Caco-2 (cell line): ENCODE data around the gene TOPAZ1. TPM values are rescaled to one million over a fixed set of nuclear protein-coding genes. Genes with fewer than 3 reads are reported as not detected.
A peak's percentile ranks its signal among the peaks of the same experiment; 100 is the strongest.

Experiments
- BruUV-seq: library from RNA; stranded (reverse); fragments of 400-500 nt; replicated peaks from 2 replicates; lab custom pipeline; 2021; lab: Mats Ljungman, UMichigan
- CTCF ChIA-PET: fragments of 300-600 bp; sonication (Branson Sonifier 250); formaldehyde crosslinking; loops from one replicate; lab custom pipeline; 2022; ENCODE audit warnings: antibody characterized with exemption; lab: Charles Lee
- POLR2A ChIA-PET: fragments of 300-600 bp; sonication (Branson Sonifier 250); formaldehyde crosslinking; loops from one replicate; lab custom pipeline; 2022; ENCODE audit warnings: antibody characterized with exemption; lab: Charles Lee
- DNase-seq, 2 experiments: peaks; one replicate each; pipeline versions ENCODE4 v3.0.0 to v3.0.0-alpha.2; 2020 to 2022
- H3K27me3 ChIP-seq: replicated peaks from 2 replicates; pipeline ENCODE4 v1.6.0; 2011; ENCODE audit warnings: low read length; ENCODE audit not compliant: control insufficient read depth, insufficient read depth
- H3K36me3 ChIP-seq: 2 replicates; pipeline ENCODE4 v1.5.1; 2011; ENCODE audit warnings: low read length; ENCODE audit not compliant: control insufficient read depth, insufficient read depth
- H3K4me1 ChIP-seq: fragments of 250-450 bp; sonication (Bioruptor Pico); 2 replicates; pipeline ENCODE4 v1.5.1; 2020; ENCODE audit warnings: mild to moderate bottlenecking
- H3K4me3 ChIP-seq: 2 replicates; pipeline ENCODE4 v1.5.1; 2011; ENCODE audit warnings: low read depth, mild to moderate bottlenecking, control low read depth, low read length
- H3K9me3 ChIP-seq: fragments of 250-450 bp; sonication (Bioruptor Pico); 2 replicates; pipeline ENCODE4 v1.5.1; 2020; ENCODE audit warnings: mild to moderate bottlenecking, moderate library complexity
- H3K27ac Mint-ChIP-seq: one replicate; pipeline ENCODE4 v1.8.0; 2022; ENCODE audit warnings: mixed read lengths; ENCODE audit not compliant: unreplicated experiment
- H3K27me3 Mint-ChIP-seq: one replicate; pipeline ENCODE4 v1.8.0; 2022; ENCODE audit warnings: mixed read lengths; ENCODE audit not compliant: insufficient read depth, unreplicated experiment
- H3K36me3 Mint-ChIP-seq: one replicate; pipeline ENCODE4 v1.8.0; 2022; ENCODE audit warnings: mild to moderate bottlenecking, mixed read lengths; ENCODE audit not compliant: insufficient read depth, unreplicated experiment
- H3K4me1 Mint-ChIP-seq: one replicate; pipeline ENCODE4 v1.8.0; 2022; ENCODE audit warnings: low read depth, mixed read lengths; ENCODE audit not compliant: unreplicated experiment
- H3K4me3 Mint-ChIP-seq: one replicate; pipeline ENCODE4 v1.8.0; 2022; ENCODE audit warnings: mild to moderate bottlenecking, moderate library complexity, mixed read lengths; ENCODE audit not compliant: unreplicated experiment
- H3K9me3 Mint-ChIP-seq: one replicate; pipeline ENCODE4 v1.8.0; 2022; ENCODE audit warnings: mixed read lengths; ENCODE audit not compliant: unreplicated experiment
- intact Hi-C: fragments of 100-400 bp; cut with micrococcal nuclease; formaldehyde crosslinking; loops from one replicate; pipeline ENCODE4 v1.10.0; 2022; ENCODE audit not compliant: unreplicated experiment
- total RNA-seq: library from RNA; stranded (reverse); gene quantifications from 2 replicates; pipeline ENCODE4 v1.2.3, GENCODE V29; 2022
- TF ChIP-seq, protein P1 (sequence below), 2 experiments: fragments of 200-600 bp in 1 of 2; IDR thresholded peaks; 1 replicate in 1 of 2; 2 replicates in 1 of 2; pipeline versions ENCODE4 v1.5.1 to v1.8.0; 2011 to 2022; ENCODE audit warnings: antibody characterized with exemption in 1 of 2, control low read depth in 1 of 2, inconsistent platforms in 1 of 2, low read depth in 1 of 2, low read length in 1 of 2, mild to moderate bottlenecking in 1 of 2, moderate library complexity in 1 of 2; ENCODE audit not compliant: insufficient read depth in 1 of 2, severe bottlenecking in 1 of 2, unreplicated experiment in 1 of 2

TOPAZ1 gene
- total RNA-seq, 1 experiment from 2014 or later, result not detected

DNA sequence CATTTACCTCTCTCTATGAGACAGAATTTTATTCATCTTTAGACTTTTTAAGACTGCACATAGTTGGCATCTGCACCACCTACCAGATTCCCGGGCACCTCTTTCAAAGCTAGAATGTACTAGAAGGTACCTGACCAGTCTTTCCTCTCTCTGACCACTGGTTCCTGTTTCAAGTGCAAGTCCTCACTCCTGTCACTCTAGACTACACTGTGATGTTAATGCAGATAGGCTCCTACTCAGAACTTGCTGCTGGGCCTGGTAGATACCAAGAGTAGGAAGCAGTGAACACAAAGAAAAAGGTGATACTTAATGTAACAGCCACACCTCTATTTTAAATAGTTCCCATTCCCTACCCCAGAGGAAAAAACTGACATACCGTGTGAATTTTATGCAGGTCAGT is 88.8 kb downstream of the TOPAZ1 start:
- H3K27me3 Mint-ChIP-seq, result no peaks in the 10 kb centered on the region
- BruUV-seq, result no TSS peak
- intact Hi-C loops, result loop anchor here (10.0 kb wide), 1 partner anchor 74 kb away; no protein-coding TSS in a partner anchor
- POLR2A ChIA-PET, result no interaction called here
- DNase-seq, result no peak
- no peaks in the 10 kb centered on the region for H3K36me3 Mint-ChIP-seq
- no peak overlapping the region for H3K4me3 Mint-ChIP-seq
- H3K9me3 ChIP-seq, result no peaks in the 10 kb centered on the region
- H3K4me1 ChIP-seq, result peaks cover 20% of the 10 kb centered on the region
- H3K27ac Mint-ChIP-seq, result no peak overlapping the region
- H3K36me3 ChIP-seq, result no peaks in the 10 kb centered on the region
- TF ChIP-seq, protein P1, sequence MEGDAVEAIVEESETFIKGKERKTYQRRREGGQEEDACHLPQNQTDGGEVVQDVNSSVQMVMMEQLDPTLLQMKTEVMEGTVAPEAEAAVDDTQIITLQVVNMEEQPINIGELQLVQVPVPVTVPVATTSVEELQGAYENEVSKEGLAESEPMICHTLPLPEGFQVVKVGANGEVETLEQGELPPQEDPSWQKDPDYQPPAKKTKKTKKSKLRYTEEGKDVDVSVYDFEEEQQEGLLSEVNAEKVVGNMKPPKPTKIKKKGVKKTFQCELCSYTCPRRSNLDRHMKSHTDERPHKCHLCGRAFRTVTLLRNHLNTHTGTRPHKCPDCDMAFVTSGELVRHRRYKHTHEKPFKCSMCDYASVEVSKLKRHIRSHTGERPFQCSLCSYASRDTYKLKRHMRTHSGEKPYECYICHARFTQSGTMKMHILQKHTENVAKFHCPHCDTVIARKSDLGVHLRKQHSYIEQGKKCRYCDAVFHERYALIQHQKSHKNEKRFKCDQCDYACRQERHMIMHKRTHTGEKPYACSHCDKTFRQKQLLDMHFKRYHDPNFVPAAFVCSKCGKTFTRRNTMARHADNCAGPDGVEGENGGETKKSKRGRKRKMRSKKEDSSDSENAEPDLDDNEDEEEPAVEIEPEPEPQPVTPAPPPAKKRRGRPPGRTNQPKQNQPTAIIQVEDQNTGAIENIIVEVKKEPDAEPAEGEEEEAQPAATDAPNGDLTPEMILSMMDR (IDR thresholded peaks at IDR 0.05; ENCODE audit: insufficient read depth in 1 of 2, low read depth in 1 of 2, low read length in 1 of 2, severe bottlenecking in 1 of 2, unreplicated experiment in 1 of 2), result no peak
- no peaks in the 10 kb centered on the region for H3K4me1 Mint-ChIP-seq
- CTCF ChIA-PET, result no interaction called here
- H3K4me3 ChIP-seq, result no peak overlapping the region
- no peaks in the 10 kb centered on the region for H3K27me3 ChIP-seq
- no peaks in the 10 kb centered on the region for H3K9me3 Mint-ChIP-seq

DNA sequence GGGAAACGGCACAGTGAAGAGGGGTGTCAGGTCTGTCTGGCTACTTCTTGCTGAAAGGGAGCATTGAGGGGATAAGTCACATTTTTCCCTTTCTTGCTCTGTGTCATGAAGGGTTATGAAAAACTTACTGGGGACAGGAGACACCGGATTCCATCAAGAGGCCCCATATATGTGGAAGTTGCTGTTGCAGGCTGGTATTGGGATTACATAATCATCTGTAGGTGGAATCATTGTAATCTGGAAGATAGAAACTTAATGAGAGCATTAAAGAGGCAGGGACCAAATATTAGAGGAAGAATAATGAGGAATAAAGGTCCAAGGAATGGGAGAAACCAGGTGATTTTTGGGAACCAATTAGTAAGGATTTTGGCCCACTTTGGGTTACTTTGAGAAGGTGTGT is 92.6 kb downstream of the TOPAZ1 start:
- Mint-ChIP-seq H3K4me1 (peaks cover 7% of the 10 kb centered on the region), H3K27me3 (no peaks in the 10 kb centered on the region), H3K4me3 (no peak overlapping the region), H3K27ac (no peak overlapping the region), H3K9me3 (no peaks in the 10 kb centered on the region), H3K36me3 (peaks cover 22% of the 10 kb centered on the region)
- Histone ChIP-seq H3K9me3 (no peaks in the 10 kb centered on the region), H3K4me1 (peaks cover 11% of the 10 kb centered on the region), H3K36me3 (no peaks in the 10 kb centered on the region), H3K4me3 (no peak overlapping the region), H3K27me3 (no peaks in the 10 kb centered on the region)
- ChIA-PET CTCF (no interaction called here), POLR2A (no interaction called here)
- TF ChIP-seq, protein P1 (IDR thresholded peaks at IDR 0.05; ENCODE audit: insufficient read depth in 1 of 2, low read depth in 1 of 2, low read length in 1 of 2, severe bottlenecking in 1 of 2, unreplicated experiment in 1 of 2), result no peak
- no TSS peak for BruUV-seq
- DNase-seq, result no peak
- intact Hi-C loops, result loop anchor here (10.0 kb wide), 1 partner anchor 70 kb away; no protein-coding TSS in a partner anchor

DNA sequence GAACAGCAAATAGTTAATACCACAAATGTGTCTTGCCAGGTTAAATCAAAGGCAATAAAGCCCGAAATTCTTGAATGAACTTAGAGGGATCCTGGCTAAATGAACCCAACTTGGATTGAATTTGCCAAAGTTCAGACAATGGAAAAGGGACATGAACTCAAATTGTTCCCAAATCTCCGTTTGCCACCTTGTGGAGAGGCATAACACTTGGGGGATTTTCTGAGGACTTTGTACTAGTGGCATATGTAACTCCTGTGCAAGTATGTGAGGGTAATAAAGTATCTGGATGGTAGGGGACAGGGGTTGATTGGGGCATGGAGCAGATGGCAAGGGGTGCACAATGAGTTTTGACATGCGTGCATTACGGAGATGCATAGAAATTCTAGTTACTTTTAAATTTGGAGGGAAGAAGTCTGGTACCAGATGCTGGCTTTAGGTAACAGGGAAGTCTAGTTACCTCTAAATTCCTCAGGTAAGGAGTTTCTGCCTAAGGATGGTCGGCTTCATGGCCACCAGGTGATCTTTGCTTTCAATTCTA is 95.6 kb downstream of the TOPAZ1 start:
- no peaks in the 10 kb centered on the region for H3K36me3 ChIP-seq
- no peaks in the 10 kb centered on the region; the same call in 1 of the 2 replicates for H3K4me1 ChIP-seq
- DNase-seq, result peak; percentile 41 to 48
- TF ChIP-seq, protein P1 (IDR thresholded peaks at IDR 0.05; ENCODE audit: insufficient read depth in 1 of 2, low read depth in 1 of 2, low read length in 1 of 2, severe bottlenecking in 1 of 2, unreplicated experiment in 1 of 2), result peak in 1 of 2 experiments; percentile 32
- intact Hi-C loops, result loop anchor here (1.0 to 10.0 kb wide), 2 partner anchors 14 to 67 kb away; no protein-coding TSS in a partner anchor
- POLR2A ChIA-PET, result interaction anchor here (0.6 to 2.7 kb wide), 9 partner anchors 16 to 424 kb away, joined by 3 to 34 read pairs (median 3); partner anchors contain the start of genes KIAA1143, KIF15 and ZNF445
- no peaks in the 10 kb centered on the region for H3K9me3 ChIP-seq
- CTCF ChIA-PET, result interaction anchor here (0.6 to 1.1 kb wide), 2 partner anchors 26 to 88 kb away, joined by 3 read pairs; no protein-coding TSS in a partner anchor
- peak overlapping the region; percentile 86 for H3K27ac Mint-ChIP-seq
- no peaks in the 10 kb centered on the region for H3K27me3 Mint-ChIP-seq
- H3K27me3 ChIP-seq, result no peaks in the 10 kb centered on the region
- H3K4me1 Mint-ChIP-seq, result peaks cover 7% of the 10 kb centered on the region
- H3K4me3 ChIP-seq, result peak overlapping the region; percentile 73
- peak overlapping the region; percentile 85 for H3K4me3 Mint-ChIP-seq
- peaks cover 22% of the 10 kb centered on the region for H3K36me3 Mint-ChIP-seq
- BruUV-seq, result no TSS peak
- no peaks in the 10 kb centered on the region for H3K9me3 Mint-ChIP-seq
